HG03378 (cell line): Measurements from ENCODE around the gene CACNB4.
A peak's percentile ranks its signal among the peaks of the same experiment; 100 is the strongest.

Experiments used
- ATAC-seq: cut with Tn5 transposase; IDR thresholded peaks from one replicate; pipeline ENCODE4 v1.9.1; 2021; ENCODE audit warnings: mild to moderate bottlenecking, moderate library complexity; ENCODE audit not compliant: unreplicated experiment

Gene CACNB4

GRCh38 chr2:151872463-151872862, 226.4 kb downstream of the CACNB4 start:
- no peak for ATAC-seq

- ATAC-seq = no peak
These were observed 229.6 kb downstream of the CACNB4 start for GRCh38 chr2:151869291-151869690.

GRCh38 chr2:151862700-151863099, 236.1 kb downstream of the CACNB4 start:
- peak; percentile 99 for ATAC-seq

GRCh38 chr2:151861174-151861573, 237.7 kb downstream of the CACNB4 start:
- ATAC-seq = no peak

DNA sequence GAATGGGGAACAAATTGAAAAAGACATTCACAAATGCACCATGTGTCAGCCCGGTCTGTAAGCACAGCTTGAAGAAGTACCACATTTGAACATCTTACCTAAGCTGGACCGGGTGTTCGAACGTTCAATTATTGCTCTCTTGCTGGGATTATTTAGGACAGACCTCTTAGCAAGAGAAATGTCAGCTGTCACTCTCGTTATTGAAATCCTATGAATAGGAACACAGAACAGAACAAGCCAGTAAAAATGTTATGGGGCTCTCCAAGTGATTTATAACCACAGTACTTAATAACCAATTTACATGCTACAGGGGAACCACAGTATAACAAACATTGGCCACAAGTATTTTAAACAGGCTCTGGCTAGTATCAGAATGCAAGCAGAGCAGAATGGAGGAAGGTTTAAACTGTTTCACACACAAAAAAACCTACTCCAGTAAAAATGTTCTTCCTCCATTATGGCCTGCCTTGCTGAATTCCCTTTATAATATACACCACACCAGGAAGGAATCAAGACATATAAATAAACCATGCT, 238.2 kb downstream of the CACNB4 start:
- no peak for ATAC-seq

DNA sequence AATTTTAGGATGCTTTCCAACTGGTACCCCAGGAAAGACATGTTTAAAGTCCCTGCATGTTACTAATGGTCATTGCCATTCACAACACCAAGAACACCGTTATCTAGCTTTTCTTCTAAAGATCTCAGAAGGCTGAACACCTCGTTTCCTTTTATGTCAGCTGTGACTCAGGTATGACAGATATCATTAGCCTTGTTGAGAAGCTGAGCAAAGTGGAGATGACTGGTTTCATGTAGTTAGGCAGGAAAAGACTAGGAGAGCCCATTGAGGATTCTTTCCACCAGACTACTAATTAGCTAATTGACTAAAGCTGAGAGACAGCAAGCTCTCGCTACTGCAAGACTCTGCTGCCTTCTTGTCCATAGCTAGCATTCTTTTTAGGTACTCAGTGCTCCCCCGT, 238.6 kb downstream of the CACNB4 start:
- ATAC-seq = no peak

DNA sequence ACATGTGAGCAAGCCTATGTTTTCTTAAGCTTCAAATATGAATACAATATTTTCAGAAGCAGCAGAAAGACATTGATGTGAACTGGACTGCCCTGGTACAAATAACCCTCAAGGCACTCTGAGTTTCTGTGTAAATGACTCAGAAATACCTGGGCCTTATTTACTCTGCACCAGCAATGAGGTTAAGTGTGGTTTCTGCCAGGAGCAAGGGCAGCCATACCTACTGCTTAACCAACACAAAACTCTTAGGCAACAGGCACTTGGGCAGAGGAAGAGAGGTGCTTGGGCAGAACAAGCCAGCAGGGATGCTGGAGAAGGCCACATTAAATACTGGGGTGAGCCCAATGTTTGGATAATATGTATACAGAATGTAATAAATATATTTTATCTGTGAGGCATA, 241.2 kb downstream of the CACNB4 start:
- ATAC-seq = no peak

DNA sequence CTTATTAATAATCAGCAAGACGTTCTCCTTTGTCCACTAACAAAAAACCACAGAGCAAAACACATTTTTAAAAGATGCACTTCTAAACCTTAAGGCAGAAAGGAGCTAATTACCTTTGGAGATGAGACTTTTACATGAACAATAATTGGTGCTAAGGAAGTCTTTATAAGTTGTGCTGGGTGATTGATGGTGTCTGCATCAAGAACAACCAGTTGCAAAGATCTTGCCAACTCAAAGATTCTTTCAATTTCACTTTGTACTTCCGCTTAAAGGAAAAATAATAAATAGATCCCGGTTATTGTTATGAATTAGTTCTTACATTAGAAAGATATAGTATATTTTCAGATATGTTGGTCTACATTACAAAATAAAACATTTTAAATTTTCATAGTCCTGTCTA, 243.7 kb downstream of the CACNB4 start:
- no peak for ATAC-seq

- no peak for ATAC-seq
These were observed 245.6 kb downstream of the CACNB4 start for GRCh38 chr2:151853070-151853758.

DNA sequence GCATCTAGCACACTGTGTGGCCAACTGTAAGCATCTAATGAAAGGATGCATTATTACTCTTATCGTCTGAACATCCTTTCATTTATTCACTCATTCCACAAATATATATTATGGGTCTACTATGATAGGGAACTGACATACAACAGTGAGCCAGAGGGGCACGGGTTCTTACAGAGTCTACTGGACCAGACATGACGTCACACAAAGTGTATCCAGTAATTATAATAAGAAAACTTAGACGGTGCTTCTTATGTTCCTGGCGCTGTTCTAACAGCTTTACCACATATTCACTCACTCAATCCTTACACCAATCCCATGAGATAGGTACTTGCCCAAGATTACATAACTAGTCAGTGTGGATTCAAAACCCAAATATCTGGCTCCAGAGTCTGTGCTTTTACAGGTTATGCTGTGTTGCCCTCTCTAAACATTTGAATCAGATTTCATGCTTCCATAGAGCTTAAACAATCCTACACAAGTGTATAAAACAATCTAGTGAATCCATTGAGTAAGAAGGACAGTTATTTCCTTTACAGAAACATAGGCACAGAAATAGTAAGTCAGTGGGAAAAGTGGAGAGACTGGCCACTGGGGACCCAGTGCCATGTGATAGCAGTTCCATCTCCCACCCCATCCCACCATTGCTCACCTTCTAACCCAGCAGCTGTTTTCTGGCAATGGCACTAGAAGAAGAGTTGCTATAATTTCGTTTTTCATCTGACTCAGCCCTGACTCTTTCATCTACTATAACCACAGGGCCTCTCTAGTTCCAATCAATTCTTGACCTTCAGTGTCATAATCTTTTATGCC, 246.4 kb downstream of the CACNB4 start:
- no peak for ATAC-seq

- no peak for ATAC-seq
These were observed 247.1 kb downstream of the CACNB4 start for GRCh38 chr2:151851761-151852160.

GRCh38 chr2:151849413-151850010, 249.3 kb downstream of the CACNB4 start:
- ATAC-seq = no peak

DNA sequence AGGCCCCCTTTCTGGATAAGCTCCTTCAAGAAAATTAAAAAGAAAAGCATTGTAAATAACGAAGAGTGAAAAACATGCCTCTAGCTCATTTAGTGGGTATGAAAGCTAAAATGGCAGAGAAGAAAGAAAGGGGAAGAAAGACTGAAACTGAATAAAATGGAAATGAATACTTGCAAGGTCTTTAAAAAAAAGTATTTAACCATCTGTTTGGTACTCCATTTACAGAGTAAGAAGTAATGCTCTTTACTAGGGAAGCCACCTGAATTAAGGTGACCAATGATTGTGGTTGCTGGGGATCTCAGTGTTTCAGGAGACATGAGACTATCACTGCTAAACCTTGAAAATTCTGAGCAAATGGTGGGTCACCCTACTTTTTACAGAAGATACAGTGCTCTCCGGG, 253.0 kb downstream of the CACNB4 start:
- ATAC-seq = no peak

DNA sequence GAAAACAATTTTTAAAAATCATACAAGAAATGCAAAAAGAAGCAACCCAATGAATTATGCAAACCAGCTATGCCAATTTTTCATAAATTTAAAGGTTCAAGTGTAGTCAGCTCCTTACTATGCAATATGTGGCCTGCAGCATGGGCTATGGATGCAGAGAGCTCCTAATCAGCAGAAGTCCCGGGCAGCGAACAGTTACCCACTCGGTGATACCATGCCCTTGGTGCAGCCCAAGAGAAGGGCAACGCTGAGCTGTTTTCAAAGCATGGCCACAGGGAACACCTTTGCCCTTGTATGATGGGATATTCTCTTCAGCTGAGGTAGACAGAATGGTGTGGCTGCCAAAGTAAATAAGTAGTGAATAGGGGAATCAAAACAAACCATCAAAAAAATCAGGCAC, 253.4 kb downstream of the CACNB4 start:
- ATAC-seq = no peak

DNA sequence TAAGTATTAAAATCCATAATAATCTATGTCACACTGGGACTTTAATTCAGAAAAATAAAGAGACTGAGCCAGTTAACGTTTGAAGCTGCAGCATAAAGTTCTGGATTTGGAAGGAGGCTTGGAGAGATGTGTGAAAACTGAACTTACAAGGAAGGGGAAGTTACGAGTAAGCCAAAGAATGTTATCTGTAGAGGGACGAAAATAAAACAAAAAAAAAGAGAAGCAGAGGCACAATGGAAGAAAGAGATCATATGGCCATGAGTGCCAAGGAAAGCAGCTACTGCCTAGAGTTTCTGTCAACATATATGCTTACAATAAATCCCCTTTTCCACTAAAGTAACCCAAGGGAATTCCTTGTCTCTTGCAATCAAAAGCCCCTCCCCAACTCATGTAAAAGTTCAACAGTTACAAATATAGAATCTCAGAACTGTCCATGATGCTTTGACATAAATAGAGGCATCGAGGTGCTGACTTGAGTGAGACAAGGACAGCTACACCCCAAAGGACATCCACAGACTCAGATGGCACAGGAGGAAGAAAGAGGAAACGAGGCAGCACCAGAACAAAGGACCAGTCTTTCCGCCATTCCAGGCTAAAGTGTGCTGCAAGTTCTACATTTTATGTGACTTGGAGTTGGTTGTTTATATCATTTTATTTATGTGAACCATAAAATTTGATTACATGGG, 254.5 kb downstream of the CACNB4 start:
- no peak for ATAC-seq

DNA sequence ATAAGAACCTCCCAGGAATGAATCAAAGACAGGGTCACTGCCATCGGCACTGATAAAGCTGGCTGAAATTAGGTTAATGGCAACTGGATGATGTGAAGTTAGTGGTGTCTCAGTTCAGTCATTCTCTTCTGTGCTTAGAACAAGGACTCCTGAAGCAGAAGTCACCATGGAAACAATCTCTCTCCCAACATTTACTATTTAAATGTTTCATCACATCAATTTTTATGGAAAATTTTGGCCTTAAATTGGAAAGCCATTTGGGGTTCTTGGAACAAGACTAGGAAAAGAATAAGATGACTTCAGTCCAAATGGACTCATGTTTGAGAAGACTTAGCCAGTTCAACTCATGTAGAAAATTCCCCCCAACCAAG, 255.2 kb downstream of the CACNB4 start:
- ATAC-seq = no peak

GRCh38 chr2:151842830-151843690, 255.8 kb downstream of the CACNB4 start:
- no peak for ATAC-seq

- ATAC-seq = no peak
These were observed 257.8 kb downstream of the CACNB4 start for GRCh38 chr2:151841047-151841424.

DNA sequence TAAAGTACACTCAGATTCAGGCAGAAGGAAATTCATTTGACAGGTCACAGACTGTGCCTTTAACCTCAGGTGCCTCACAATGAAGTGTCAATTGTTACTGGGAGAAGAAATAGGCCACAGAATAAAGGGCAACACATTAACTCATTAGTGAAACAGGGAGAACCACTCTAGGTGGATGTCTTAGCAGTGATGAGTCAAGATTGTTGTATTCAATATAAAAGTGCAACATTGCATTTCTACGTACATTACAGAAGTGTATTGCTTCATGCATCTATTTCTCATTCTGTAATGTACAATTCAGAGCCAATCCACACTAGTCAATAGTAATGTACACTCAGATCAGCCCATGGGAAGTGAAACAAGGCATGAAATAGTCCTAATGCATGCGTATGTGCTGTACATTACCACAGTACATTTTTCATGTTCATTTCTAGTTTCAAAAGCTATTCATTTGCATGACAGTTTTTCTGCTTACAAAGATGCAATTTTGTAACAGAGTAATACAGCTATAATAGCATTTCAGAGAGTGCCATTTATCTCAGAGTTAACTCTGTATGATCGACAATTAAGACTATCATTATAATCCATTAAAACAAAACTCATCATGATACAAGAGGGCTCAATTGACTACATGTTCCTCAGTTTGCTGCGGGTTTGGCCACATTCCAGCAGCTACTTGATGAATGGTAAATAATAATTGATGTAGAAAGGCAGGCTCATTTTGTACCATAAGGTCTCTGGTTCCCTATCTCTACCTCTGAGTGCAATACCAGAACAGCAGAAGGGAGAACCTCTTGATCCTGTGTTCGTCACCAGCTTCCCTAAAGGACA, 258.4 kb downstream of the CACNB4 start:
- peak; percentile 99 for ATAC-seq
